WTC11 (cell line): ENCODE results near the gene C14orf132. TPM values are rescaled to one million over a fixed set of nuclear protein-coding genes. Genes with fewer than 3 reads are reported as not detected.

Source experiments
- ATAC-seq: fragments of 200-7000 bp; cut with Tn5 transposase; 2 replicates; pipeline ENCODE4 v1.10.0; 2021; ENCODE audit warnings: mild to moderate bottlenecking, moderate library complexity
- CTCF ChIA-PET: fragments of 300-600 bp; sonication (Branson Sonifier 250); formaldehyde crosslinking; loops from one replicate; lab custom pipeline; 2021; ENCODE audit warnings: antibody characterized with exemption; lab: Charles Lee
- POLR2A ChIA-PET: fragments of 350-600 bp; sonication (Branson Sonifier 250); formaldehyde crosslinking; loops from one replicate; lab custom pipeline; 2021; ENCODE audit warnings: antibody characterized with exemption; lab: Charles Lee
- DNase-seq: peaks from one replicate; pipeline ENCODE4 v3.0.0; 2021; ENCODE audit warnings: low spot score
- H3K27ac Mint-ChIP-seq: 2 replicates; pipeline ENCODE4 v1.8.0; 2021; ENCODE audit warnings: mixed read lengths
- H3K27me3 Mint-ChIP-seq: 2 replicates; pipeline ENCODE4 v1.8.0; 2021; ENCODE audit warnings: low read depth, mild to moderate bottlenecking, moderate library complexity, mixed read lengths
- H3K36me3 Mint-ChIP-seq: 2 replicates; pipeline ENCODE4 v1.8.0; 2021; ENCODE audit warnings: mixed read lengths
- H3K4me1 Mint-ChIP-seq: 2 replicates; pipeline ENCODE4 v1.8.0; 2022; ENCODE audit warnings: mixed read lengths
- H3K4me3 Mint-ChIP-seq: 2 replicates; pipeline ENCODE4 v1.8.0; 2021; ENCODE audit warnings: mild to moderate bottlenecking, moderate library complexity, mixed read lengths
- H3K9me3 Mint-ChIP-seq: 2 replicates; pipeline ENCODE4 v1.8.0; 2021; ENCODE audit warnings: mixed read lengths
- ARID4B ChIP-seq: sonication (generic); formaldehyde crosslinking; IDR thresholded peaks from 2 replicates; pipeline ENCODE4 v1.8.0; 2023; ENCODE audit warnings: missing genetic modification reagents, mild to moderate bottlenecking, borderline replicate concordance
- ATF1 ChIP-seq: sonication (generic); formaldehyde crosslinking; IDR thresholded peaks from 2 replicates; pipeline ENCODE4 v1.8.1; 2023; ENCODE audit warnings: mild to moderate bottlenecking, moderate library complexity, missing genetic modification reagents
- ATF6 ChIP-seq: sonication (generic); formaldehyde crosslinking; IDR thresholded peaks from 2 replicates; pipeline ENCODE4 v1.8.1; 2023; ENCODE audit warnings: mild to moderate bottlenecking, missing genetic modification reagents
- CBFB ChIP-seq: sonication (generic); formaldehyde crosslinking; IDR thresholded peaks from 2 replicates; pipeline ENCODE4 v1.8.1; 2022; ENCODE audit warnings: mild to moderate bottlenecking, low read depth, missing genetic modification reagents
- CREB1 ChIP-seq: sonication (generic); formaldehyde crosslinking; IDR thresholded peaks from 2 replicates; pipeline ENCODE4 v1.8.0; 2023; ENCODE audit warnings: mild to moderate bottlenecking, missing genetic modification reagents
- E2F1 ChIP-seq: sonication (generic); formaldehyde crosslinking; IDR thresholded peaks from 2 replicates; pipeline ENCODE4 v1.8.0; 2022; ENCODE audit warnings: mild to moderate bottlenecking, missing genetic modification reagents
- E2F5 ChIP-seq: sonication (generic); formaldehyde crosslinking; IDR thresholded peaks from 2 replicates; pipeline ENCODE4 v1.8.1; 2022; ENCODE audit warnings: mild to moderate bottlenecking, moderate library complexity, missing genetic modification reagents
- ELF4 ChIP-seq: sonication (generic); formaldehyde crosslinking; IDR thresholded peaks from 2 replicates; pipeline ENCODE4 v1.8.1; 2022; ENCODE audit warnings: low read depth, mild to moderate bottlenecking, moderate library complexity, missing genetic modification reagents
- FOXP1 ChIP-seq: sonication (generic); formaldehyde crosslinking; IDR thresholded peaks from 2 replicates; pipeline ENCODE4 v1.8.0; 2022; ENCODE audit warnings: missing genetic modification reagents, mild to moderate bottlenecking, moderate library complexity, borderline replicate concordance
- JUN ChIP-seq: sonication (generic); formaldehyde crosslinking; IDR thresholded peaks from 2 replicates; pipeline ENCODE4 v1.8.0; 2023; ENCODE audit warnings: mild to moderate bottlenecking, missing genetic modification reagents
- MLX ChIP-seq: sonication (generic); formaldehyde crosslinking; IDR thresholded peaks from 2 replicates; pipeline ENCODE4 v1.8.1; 2023; ENCODE audit warnings: mild to moderate bottlenecking, missing genetic modification reagents, moderate library complexity
- NR1H2 ChIP-seq: sonication (generic); formaldehyde crosslinking; IDR thresholded peaks from 2 replicates; pipeline ENCODE4 v1.9.0; 2021; ENCODE audit warnings: mild to moderate bottlenecking, moderate library complexity, missing genetic modification reagents
- PRDM15 ChIP-seq: sonication (generic); formaldehyde crosslinking; IDR thresholded peaks from 2 replicates; pipeline ENCODE4 v1.8.0; 2022; ENCODE audit warnings: missing genetic modification reagents
- RORB ChIP-seq: fragments of 250-450 bp; sonication (Bioruptor Pico); IDR thresholded peaks from 2 replicates; pipeline ENCODE4 v1.9.0; 2021; ENCODE audit warnings: mild to moderate bottlenecking
- TEAD1 ChIP-seq: sonication (generic); formaldehyde crosslinking; IDR thresholded peaks from 2 replicates; pipeline ENCODE4 v1.8.0; 2022; ENCODE audit warnings: mild to moderate bottlenecking, missing genetic modification reagents
- TEAD4 ChIP-seq: sonication (generic); formaldehyde crosslinking; IDR thresholded peaks from 2 replicates; pipeline ENCODE4 v1.8.0; 2022; ENCODE audit warnings: mild to moderate bottlenecking, missing genetic modification reagents
- ZBTB21 ChIP-seq: sonication (generic); formaldehyde crosslinking; IDR thresholded peaks from 2 replicates; pipeline ENCODE4 v1.8.1; 2023; ENCODE audit warnings: mild to moderate bottlenecking, missing genetic modification reagents, borderline replicate concordance
- ZBTB43 ChIP-seq: sonication (generic); formaldehyde crosslinking; IDR thresholded peaks from 2 replicates; pipeline ENCODE4 v1.8.1; 2023; ENCODE audit warnings: mild to moderate bottlenecking, missing genetic modification reagents
- ZNF416 ChIP-seq: fragments of 250-450 bp; sonication (Bioruptor Pico); IDR thresholded peaks from 2 replicates; pipeline ENCODE4 v1.9.0; 2021; ENCODE audit warnings: mild to moderate bottlenecking, inconsistent platforms
- ZNF425 ChIP-seq: fragments of 250-450 bp; sonication (Bioruptor Pico); conservative IDR thresholded peaks from 2 replicates; pipeline ENCODE4 v1.9.0; 2021; ENCODE audit warnings: mild to moderate bottlenecking
- total RNA-seq: library from RNA; stranded (reverse); gene quantifications from 3 replicates; pipeline ENCODE4 v1.2.3, GENCODE V29; 2021

Gene C14orf132
- total RNA-seq, 1 experiment from 2014 or later = 14.1 TPM

GRCh38 chr14:96011131-96011530, 28.0 kb upstream of the C14orf132 start:
- CTCF ChIA-PET = interaction anchor here (1.6 kb wide), 1 partner anchor 90 kb away, joined by 4 read pairs; no protein-coding TSS in a partner anchor
- Mint-ChIP-seq H3K9me3 (peaks cover 60% of the 10 kb centered on the region), H3K27me3 (peaks cover 16% of the 10 kb centered on the region), H3K4me3 (no peak overlapping the region), H3K4me1 (no peaks in the 10 kb centered on the region), H3K27ac (no peak overlapping the region), H3K36me3 (peaks cover 28% of the 10 kb centered on the region)
- DNase-seq (no peak), ATAC-seq (no peak)
- POLR2A ChIA-PET = no interaction called here
- TF ChIP-seq FOXP1 (no peak), ATF6 (CRISPR knock-in tag) (no peak), RORB (no peak), ARID4B (no peak), PRDM15 (CRISPR knock-in tag) (no peak), JUN (CRISPR knock-in tag) (no peak), TEAD1 (CRISPR knock-in tag) (no peak), MLX (no peak), TEAD4 (no peak), E2F1 (no peak)

- POLR2A ChIA-PET = no interaction called here
- ATAC-seq (no peak), DNase-seq (no peak)
- H3K4me3 Mint-ChIP-seq = no peak overlapping the region
- H3K9me3 Mint-ChIP-seq = peaks cover 56% of the 10 kb centered on the region
- peaks cover 14% of the 10 kb centered on the region for H3K27me3 Mint-ChIP-seq
- CTCF ChIA-PET = interaction anchor here (3.4 kb wide), 1 partner anchor 87 kb away, joined by 16 read pairs; no protein-coding TSS in a partner anchor
- H3K27ac Mint-ChIP-seq = no peak overlapping the region
- peaks cover 28% of the 10 kb centered on the region for H3K36me3 Mint-ChIP-seq
- no peaks in the 10 kb centered on the region for H3K4me1 Mint-ChIP-seq
- TF ChIP-seq ELF4 = no peak
- no peak for TF ChIP-seq ATF1 (CRISPR knock-in tag)
- no peak for TF ChIP-seq ZNF425 (CRISPR knock-in tag)
- no peak for TF ChIP-seq ZBTB21
- TF ChIP-seq E2F5 (CRISPR knock-in tag) = no peak
- no peak for TF ChIP-seq CBFB (CRISPR knock-in tag)
- TF ChIP-seq ZBTB43 (CRISPR knock-in tag) = no peak
- no peak for TF ChIP-seq NR1H2 (CRISPR knock-in tag)
- TF ChIP-seq CREB1 = no peak
- no peak for TF ChIP-seq ZNF416 (CRISPR knock-in tag)
Measured at GRCh38 chr14:96011607-96012006, 27.6 kb upstream of the C14orf132 start.
